Neural cell (in vitro differentiated cells): Measurements from ENCODE around the gene AREG. TPM values are rescaled to one million over a fixed set of nuclear protein-coding genes. Genes with fewer than 3 reads are reported as not detected.

Experiments
- H2AFZ ChIP-seq: fragments of 200-600, 300-800 bp; sonication (generic), shearing (Covaris generic); 2 replicates; pipeline ENCODE4 v1.6.0; 2014; ENCODE audit warnings: low read depth, mild to moderate bottlenecking, antibody characterized with exemption, low read length, moderate library complexity
- H3F3A ChIP-seq: fragments of 200-600 bp; shearing (Covaris generic); 2 replicates; pipeline ENCODE4 v1.6.1; 2016; ENCODE audit warnings: mild to moderate bottlenecking, moderate library complexity, mixed read lengths, antibody characterized with exemption, low read length; ENCODE audit not compliant: insufficient read depth, poor library complexity, severe bottlenecking
- H3K27ac ChIP-seq: fragments of 200-600, 300-800 bp; sonication (generic), shearing (Covaris generic); 2 replicates; pipeline ENCODE4 v1.5.1; 2014; ENCODE audit warnings: mild to moderate bottlenecking, low read length, moderate library complexity
- H3K27me3 ChIP-seq: fragments of 300-800, 200-600 bp; sonication (generic), shearing (Covaris generic); 2 replicates; pipeline ENCODE4 v1.6.0; 2014; ENCODE audit warnings: mild to moderate bottlenecking, low read depth, low read length, moderate library complexity; ENCODE audit not compliant: insufficient read depth
- H3K36me3 ChIP-seq: fragments of 300-800, 200-600 bp; sonication (generic), shearing (Covaris generic); 2 replicates; pipeline ENCODE4 v1.5.1; 2014; ENCODE audit warnings: mild to moderate bottlenecking, antibody characterized with exemption, low read length, moderate library complexity; ENCODE audit not compliant: insufficient read depth
- H3K4me2 ChIP-seq: fragments of 300-800, 200-600 bp; sonication (generic), shearing (Covaris generic); 2 replicates; pipeline ENCODE4 v1.6.0; 2014; ENCODE audit warnings: mild to moderate bottlenecking, low read length
- H3K4me3 ChIP-seq: fragments of 300-800, 200-600 bp; sonication (generic), shearing (Covaris generic); 2 replicates; pipeline ENCODE4 v1.5.1; 2014; ENCODE audit warnings: mild to moderate bottlenecking, low read length, moderate library complexity
- H3K79me2 ChIP-seq: fragments of 200-600 bp; shearing (Covaris generic); replicated peaks from 2 replicates; pipeline ENCODE4 v1.6.0; 2014; ENCODE audit warnings: mild to moderate bottlenecking, low read length, moderate library complexity; ENCODE audit not compliant: insufficient read depth
- H3K9ac ChIP-seq: fragments of 300-800, 200-600 bp; sonication (generic), shearing (Covaris generic); 2 replicates; pipeline ENCODE4 v1.6.1; 2016; ENCODE audit warnings: mild to moderate bottlenecking, low read length, mixed read lengths
- H3K9me2 ChIP-seq: fragments of 200-600 bp; shearing (Covaris generic); 2 replicates; pipeline ENCODE4 v1.6.1; 2016; ENCODE audit warnings: mild to moderate bottlenecking, low read length, mixed read lengths; ENCODE audit not compliant: insufficient read depth
- H3K9me3 ChIP-seq: fragments of 200-600, 300-800 bp; sonication (generic), shearing (Covaris generic); 2 replicates; pipeline ENCODE4 v1.6.1; 2016; ENCODE audit warnings: mild to moderate bottlenecking, mixed run types, low read length, moderate library complexity, mixed read lengths
- H4K20me1 ChIP-seq: fragments of 200-600 bp; shearing (Covaris generic); 2 replicates; pipeline ENCODE4 v1.6.1; 2016; ENCODE audit warnings: mild to moderate bottlenecking, mixed run types; ENCODE audit not compliant: insufficient read depth
- CTCF ChIP-seq: fragments of 450-650 bp; IDR thresholded peaks from 2 replicates; pipeline ENCODE4 v1.5.1; 2014; ENCODE audit warnings: antibody characterized with exemption, mild to moderate bottlenecking, moderate library complexity; ENCODE audit not compliant: poor library complexity, severe bottlenecking
- EP300 ChIP-seq: fragments of 450-650 bp; conservative IDR thresholded peaks from 2 replicates; pipeline ENCODE4 v1.6.1; 2014; ENCODE audit warnings: antibody characterized with exemption, mild to moderate bottlenecking, moderate library complexity; ENCODE audit not compliant: poor library complexity, severe bottlenecking
- EZH2 ChIP-seq: fragments of 200-600, 300-800 bp; shearing (Covaris generic), sonication (generic); IDR thresholded peaks from 2 replicates; pipeline ENCODE4 v1.6.1; 2014; ENCODE audit warnings: antibody characterized with exemption, low read length, borderline replicate concordance, mild to moderate bottlenecking; ENCODE audit not compliant: insufficient read depth, poor library complexity, severe bottlenecking
- MXI1 ChIP-seq: fragments of 450-650 bp; conservative IDR thresholded peaks from 2 replicates; pipeline ENCODE4 v1.6.1; 2014; ENCODE audit warnings: antibody characterized with exemption, mild to moderate bottlenecking; ENCODE audit not compliant: poor library complexity, severe bottlenecking
- POLR2AphosphoS5 ChIP-seq: IDR thresholded peaks from 2 replicates; pipeline ENCODE4 v1.6.1; 2012
- RAD21 ChIP-seq: fragments of 450-650 bp; conservative IDR thresholded peaks from 2 replicates; pipeline ENCODE4 v1.6.1; 2014; ENCODE audit warnings: antibody characterized with exemption, mild to moderate bottlenecking, moderate library complexity
- REST ChIP-seq: IDR thresholded peaks from 2 replicates; pipeline ENCODE4 v1.6.1; 2012; ENCODE audit warnings: borderline replicate concordance
- SMC3 ChIP-seq: fragments of 450-650 bp; conservative IDR thresholded peaks from 2 replicates; pipeline ENCODE4 v1.6.1; 2014; ENCODE audit warnings: antibody characterized with exemption, mild to moderate bottlenecking, moderate library complexity; ENCODE audit not compliant: poor library complexity
- TAF1 ChIP-seq: IDR thresholded peaks from 2 replicates; pipeline ENCODE4 v1.6.1; 2012; ENCODE audit warnings: low read depth
- polyA plus RNA-seq: library from polyadenylated mRNA; depleted of rRNA; stranded (reverse); fragments of >200 nt; gene quantifications from 2 replicates; pipeline ENCODE4 v1.2.3, GENCODE V29; 2014

Gene AREG
- polyA plus RNA-seq, 1 donor from 2014 or later, result not detected

- Histone ChIP-seq H3K9me3 (no peaks in the 10 kb centered on the region), H3K79me2 (no peaks in the 10 kb centered on the region), H2AFZ (no peak overlapping the region), H3K9ac (no peak overlapping the region), H3K36me3 (no peaks in the 10 kb centered on the region), H3K4me3 (no peak overlapping the region), H3K9me2 (no peaks in the 10 kb centered on the region), H3F3A (no peaks in the 10 kb centered on the region), H3K4me2 (no peak overlapping the region), H4K20me1 (no peaks in the 10 kb centered on the region), H3K27me3 (no peaks in the 10 kb centered on the region), H3K27ac (no peak overlapping the region)
- TF ChIP-seq SMC3, result no peak
- TF ChIP-seq EP300, result no peak
- TF ChIP-seq MXI1, result no peak
- TF ChIP-seq REST, result no peak
These were observed 30.3 kb downstream of the AREG start for GRCh38 chr4:74475091-74475800.

GRCh38 chr4:74475946-74476345, 31.0 kb downstream of the AREG start:
- Histone ChIP-seq H3F3A (no peaks in the 10 kb centered on the region), H3K27me3 (no peaks in the 10 kb centered on the region), H3K9me3 (no peaks in the 10 kb centered on the region), H2AFZ (no peak overlapping the region), H3K36me3 (no peaks in the 10 kb centered on the region), H3K4me3 (no peak overlapping the region), H3K27ac (no peak overlapping the region), H3K9ac (no peak overlapping the region), H3K9me2 (no peaks in the 10 kb centered on the region), H3K79me2 (no peaks in the 10 kb centered on the region), H3K4me2 (no peak overlapping the region), H4K20me1 (no peaks in the 10 kb centered on the region)
- TF ChIP-seq RAD21 (no peak), MXI1 (no peak)

GRCh38 chr4:74479009-74479408, 34.1 kb downstream of the AREG start:
- TF ChIP-seq TAF1 (no peak), SMC3 (no peak), RAD21 (no peak), EP300 (no peak), MXI1 (no peak), REST (no peak), EZH2 (no peak), CTCF (no peak), POLR2AphosphoS5 (no peak)
- no peak overlapping the region for H2AFZ ChIP-seq
- no peaks in the 10 kb centered on the region for H3K9me2 ChIP-seq

More at GRCh38 chr4:74479009-74479408, 34.1 kb downstream of the AREG start:
- Histone ChIP-seq H3F3A (no peaks in the 10 kb centered on the region), H3K36me3 (no peaks in the 10 kb centered on the region), H3K79me2 (no peaks in the 10 kb centered on the region), H3K27ac (no peak overlapping the region), H3K27me3 (no peaks in the 10 kb centered on the region), H3K9me3 (no peaks in the 10 kb centered on the region), H4K20me1 (no peaks in the 10 kb centered on the region), H3K9ac (no peak overlapping the region), H3K4me3 (no peak overlapping the region), H3K4me2 (no peak overlapping the region)
